ENCODE measurements around the gene ATP6V0E2.
A peak's percentile ranks its signal among the peaks of the same experiment; 100 is the strongest.
"Not testable (repeated sequence)": the region's sequence is repeated elsewhere in the genome, so short reads cannot be mapped to it uniquely, and the experiment has no call there.

ATP6V0E2 gene

DNA sequence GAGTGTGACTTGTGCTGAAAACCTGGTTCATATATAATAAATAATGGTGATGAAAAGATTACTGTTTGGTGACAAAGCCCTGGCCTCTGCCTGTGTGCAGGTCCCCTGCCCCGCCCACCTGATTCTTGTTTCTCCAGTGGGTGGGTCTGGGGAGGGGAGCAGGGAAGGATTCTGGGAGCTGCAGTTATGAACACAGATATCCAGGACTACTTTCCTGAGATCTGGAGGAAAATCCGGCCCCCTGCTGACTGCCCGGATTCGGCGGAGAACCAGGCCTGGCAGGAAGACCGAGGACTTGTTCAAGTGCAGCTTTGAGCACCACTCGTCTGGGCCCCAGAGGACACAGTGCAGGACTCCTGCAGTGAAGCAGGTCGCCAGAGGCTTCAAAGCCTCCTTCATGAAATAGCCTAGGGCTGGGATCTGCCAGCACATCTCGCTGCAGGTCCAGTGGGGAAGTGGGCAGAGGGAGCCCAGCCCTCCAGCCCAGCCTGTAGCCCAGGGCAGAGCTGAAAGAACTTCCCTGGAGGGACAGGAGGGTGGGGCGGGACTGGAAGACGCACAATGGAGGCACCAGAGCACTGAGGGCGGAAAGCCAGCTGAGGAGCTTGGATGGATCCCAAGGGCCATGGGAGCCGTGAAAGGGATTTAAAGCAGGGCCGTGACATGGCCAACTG lies 7.0 kb downstream of the ATP6V0E2 start:
- no peak for DNase-seq

DNA sequence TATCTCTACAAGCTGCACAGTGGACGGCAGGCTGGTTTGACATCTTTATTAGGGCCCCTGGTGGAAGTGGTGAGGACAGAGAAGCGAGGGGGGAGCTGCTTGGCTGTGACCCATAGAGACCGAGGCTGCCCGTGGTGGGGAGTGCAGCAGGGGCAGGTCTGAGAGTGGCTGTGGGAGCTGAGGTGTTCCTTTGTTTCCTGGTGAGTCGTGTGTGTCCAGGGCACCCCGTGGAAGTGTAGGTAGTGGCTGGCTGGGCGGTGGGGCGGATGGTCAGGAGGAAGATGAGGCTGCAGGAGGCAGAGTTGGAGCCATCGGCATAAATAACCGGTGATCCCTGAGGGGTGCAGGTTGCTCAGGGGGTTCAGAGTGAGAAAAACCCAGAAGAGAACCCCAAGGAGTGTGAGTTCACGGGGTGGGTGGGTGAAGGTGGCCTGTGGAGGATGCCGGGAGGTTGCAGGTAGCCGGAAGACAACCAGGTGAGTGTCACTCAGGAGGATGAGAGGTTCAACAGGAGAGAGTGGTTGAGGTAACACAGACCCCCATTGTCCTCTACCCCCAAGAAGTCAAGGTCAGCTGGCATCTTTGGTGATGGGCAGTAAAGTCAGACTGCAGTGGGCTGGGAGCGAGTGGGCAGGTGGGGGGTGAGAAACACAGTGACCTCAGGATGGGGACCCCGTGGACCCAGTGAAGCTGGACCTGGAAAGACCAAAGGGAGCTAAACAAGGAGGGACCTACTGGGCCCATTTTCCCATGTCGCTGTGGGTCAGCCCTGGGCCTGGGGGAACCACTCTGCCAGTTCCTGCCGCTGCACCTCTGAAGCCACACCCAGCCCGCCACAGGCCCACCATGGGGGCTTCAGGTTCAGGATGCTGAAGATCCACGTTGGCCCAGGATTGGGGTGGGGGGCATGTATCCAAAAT lies 7.8 kb downstream of the ATP6V0E2 start:
- no peak for DNase-seq

DNA sequence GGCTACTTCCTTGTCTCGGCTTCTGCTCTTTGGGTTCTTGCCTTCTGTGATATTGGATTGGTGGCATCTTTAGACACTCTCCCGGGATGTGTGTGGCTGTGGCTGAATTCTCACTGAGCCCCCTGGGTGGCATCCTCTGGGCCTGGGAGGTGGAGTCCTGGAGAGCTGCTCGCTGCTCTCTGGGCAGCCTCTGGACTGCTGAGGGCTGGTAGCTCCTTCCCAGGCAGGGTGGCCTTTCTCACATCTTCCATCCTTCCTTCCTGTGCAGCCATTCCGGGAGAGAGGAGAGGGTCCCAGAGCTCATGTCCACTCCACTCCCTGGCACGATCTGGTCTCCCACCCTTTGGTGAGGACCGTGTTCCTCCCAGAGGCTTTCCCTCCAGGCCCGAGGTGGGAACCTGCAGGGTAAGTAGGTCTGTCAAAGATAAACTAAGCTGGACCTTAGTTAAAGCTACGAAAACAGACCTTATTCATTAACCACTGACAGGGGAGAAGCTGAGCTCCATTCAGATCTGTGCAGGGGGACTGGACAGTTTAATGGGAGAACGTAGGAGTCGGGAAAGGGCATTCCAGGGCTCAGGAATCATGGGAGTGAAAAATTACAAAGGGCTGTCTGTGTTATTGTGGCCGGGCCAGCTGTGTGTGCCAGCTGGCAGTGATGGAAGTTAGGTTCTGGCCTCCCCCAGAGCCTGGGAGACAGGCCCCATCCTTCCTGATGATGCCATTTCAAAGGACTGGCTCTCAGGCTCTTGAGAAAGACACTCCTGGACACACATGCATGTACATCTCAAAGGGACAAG lies 8.7 kb downstream of the ATP6V0E2 start:
- DNase-seq: no peak

DNA sequence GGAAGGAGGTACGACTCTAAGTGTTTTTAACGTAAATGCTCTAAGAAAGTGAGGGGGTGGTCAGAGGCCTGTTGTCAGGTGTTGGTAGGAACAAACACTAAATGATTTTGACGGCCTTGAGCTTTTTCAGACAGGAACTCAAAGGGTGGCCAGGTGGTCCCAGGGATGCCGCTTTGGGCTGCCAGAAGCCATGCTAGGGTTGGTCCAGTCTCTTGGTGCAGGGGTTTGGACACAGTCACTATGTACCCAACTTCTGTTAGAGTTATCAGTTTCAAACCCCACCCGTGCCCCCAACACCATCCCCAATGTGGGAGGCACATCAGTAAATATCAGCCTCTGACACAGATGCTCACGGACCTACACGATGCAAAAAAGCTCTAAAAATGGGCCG lies 9.3 kb downstream of the ATP6V0E2 start:
- DNase-seq: no peak

- peak; percentile 64 for DNase-seq
Observed at GRCh38 chr7:149883452-149883861, 9.7 kb downstream of the ATP6V0E2 start.

- no peak for DNase-seq
Observed at GRCh38 chr7:149884016-149884415, 10.2 kb downstream of the ATP6V0E2 start.

DNA sequence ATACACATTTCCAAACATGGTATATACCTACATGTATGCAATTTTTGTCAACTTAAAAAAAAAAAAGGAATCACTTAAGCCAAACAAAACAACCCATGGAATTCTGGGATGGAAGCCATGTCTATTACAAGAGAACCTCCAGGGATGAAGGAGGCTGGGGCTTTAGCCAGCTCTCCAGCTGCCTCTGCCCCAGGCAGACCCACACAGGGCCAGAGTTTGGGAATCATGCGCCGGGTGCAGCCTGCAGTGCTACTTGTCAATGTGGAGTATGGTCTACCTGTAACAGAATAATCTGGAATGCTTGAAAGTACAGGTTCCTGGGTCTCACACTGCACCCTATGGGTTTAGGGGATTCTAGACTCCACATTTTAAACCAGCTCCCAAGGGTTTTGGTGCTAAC lies 10.8 kb downstream of the ATP6V0E2 start:
- DNase-seq: no peak

DNA sequence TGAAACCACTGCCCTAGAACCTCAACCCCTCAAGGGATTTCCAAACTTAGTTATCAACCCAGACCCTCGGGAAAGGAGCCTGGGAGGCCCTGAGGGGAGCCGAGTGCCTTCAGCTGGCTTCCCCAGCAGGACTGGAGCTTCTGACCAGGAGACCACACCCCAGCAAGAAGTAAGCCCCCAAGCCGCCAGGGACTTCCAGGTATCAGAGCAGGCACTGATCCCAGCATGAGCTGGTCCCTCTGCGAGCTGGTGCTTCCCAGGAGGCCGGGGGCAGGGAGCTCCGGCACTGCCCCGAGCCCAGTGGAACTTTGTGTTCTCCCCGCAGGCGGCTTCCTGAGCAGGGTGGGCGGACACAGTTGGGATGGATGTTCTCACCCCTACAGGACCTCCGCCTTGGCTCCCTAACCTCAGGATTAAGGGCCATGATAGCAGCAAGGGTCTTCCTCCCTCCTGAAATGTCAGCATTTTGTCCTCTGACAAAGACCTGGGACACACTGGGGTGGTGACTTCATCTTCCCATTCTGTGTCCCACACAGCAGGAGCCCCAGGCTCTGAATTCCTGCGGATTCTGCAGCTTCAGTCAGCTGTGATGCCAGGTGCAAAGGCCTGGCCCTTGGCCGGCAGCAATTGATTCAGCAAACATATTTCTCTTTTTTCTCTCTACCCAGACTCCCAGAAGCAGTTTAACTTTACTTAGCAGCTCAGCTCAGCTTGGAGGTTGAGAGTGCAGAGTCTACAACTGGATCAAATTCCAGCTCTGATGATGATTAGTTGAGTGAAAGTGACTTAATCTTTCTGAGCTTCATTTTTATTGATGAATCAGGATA lies 11.6 kb downstream of the ATP6V0E2 start:
- no peak for DNase-seq

GRCh38 chr7:149886018-149886415 lies 12.2 kb downstream of the ATP6V0E2 start:
- no peak for DNase-seq

DNA sequence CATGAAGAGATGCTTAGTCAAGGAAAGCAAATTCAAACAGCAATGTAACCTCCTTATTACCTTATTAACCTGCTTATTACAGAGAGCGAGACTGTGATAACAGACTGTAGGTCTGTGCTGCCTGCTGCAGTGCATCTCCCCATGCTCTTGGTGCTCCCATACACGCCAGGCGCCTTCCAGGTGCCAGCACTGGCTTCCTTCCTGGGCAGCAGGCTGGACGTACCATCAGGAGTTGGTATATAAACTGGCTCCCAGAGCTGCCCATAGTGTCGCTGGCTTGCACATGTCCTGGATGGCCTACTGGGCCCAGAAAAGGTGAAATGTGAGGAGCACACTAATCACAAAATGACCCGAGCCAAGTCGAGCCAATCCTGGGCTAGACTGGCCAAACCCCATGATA lies 13.5 kb downstream of the ATP6V0E2 start:
- DNase-seq: no peak

GRCh38 chr7:149890715-149891114 lies 16.9 kb downstream of the ATP6V0E2 start:
- not testable (repeated sequence) for DNase-seq

- DNase-seq: not testable (repeated sequence)
Observed at GRCh38 chr7:149894957-149895356, 21.2 kb downstream of the ATP6V0E2 start.

- not testable (repeated sequence) for DNase-seq
Observed at GRCh38 chr7:149907776-149908376, 34.1 kb downstream of the ATP6V0E2 start.

DNA sequence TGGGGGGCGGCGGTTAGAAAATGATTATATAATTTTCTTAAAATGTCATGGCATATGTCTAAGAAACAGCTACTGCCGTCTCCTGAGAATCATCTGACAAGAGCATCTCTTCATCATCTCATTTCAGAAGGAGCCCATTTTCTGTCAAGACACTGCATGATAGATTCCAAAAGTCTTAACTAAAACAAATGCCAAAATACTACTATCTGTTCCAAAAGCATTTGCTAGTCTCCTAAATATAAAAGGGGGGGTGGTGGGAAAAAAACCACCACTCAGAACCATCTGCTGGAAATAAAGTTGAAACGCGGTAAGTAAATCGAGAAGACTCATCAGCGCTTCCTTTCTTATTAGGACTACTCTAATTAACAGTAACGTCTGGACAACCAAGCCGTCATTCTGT lies 36.5 kb downstream of the ATP6V0E2 start:
- DNase-seq: not testable (repeated sequence)

- DNase-seq: not testable (repeated sequence)
Observed at GRCh38 chr7:149912126-149912525, 38.4 kb downstream of the ATP6V0E2 start.

GRCh38 chr7:149926414-149926813 lies 52.6 kb downstream of the ATP6V0E2 start:
- DNase-seq: not testable (repeated sequence)
